ENCODE measurements around the gene HEXA.

GRCh38 chr15:72319985-72320671, 55.7 kb downstream of the HEXA start, which contains the start of gene CELF6:
- TF ChIP-seq CTCF (conservative IDR thresholded peaks at IDR 0.05 in 1 of 2, IDR thresholded peaks at IDR 0.05 in 1 of 2; ENCODE audit: low read depth in 1 of 2, low read length in 2 of 2): no peak
- TF ChIP-seq EZH2 (IDR thresholded peaks at IDR 0.05; ENCODE audit: low read length, missing control alignments): no peak
